Suprapubic skin (tissue), 4 donors: ENCODE results near the gene LPCAT1. TPM values are rescaled to one million over a fixed set of nuclear protein-coding genes. Genes with fewer than 3 reads are reported as not detected.

ENCODE experiments used
- DNase-seq, 2 donors: peaks; one replicate each; pipeline ENCODE4 v3.0.0-alpha.2; 2019; ENCODE audit warnings: low spot score in 2 of 2
- H3K27ac ChIP-seq: fragments of 200-600 bp; sonication (generic); one replicate; pipeline ENCODE4 v1.5.1; 2019
- H3K27me3 ChIP-seq: fragments of 200-600 bp; sonication (generic); one replicate; pipeline ENCODE4 v1.5.1; 2019
- H3K36me3 ChIP-seq: fragments of 200-600 bp; sonication (generic); one replicate; pipeline ENCODE4 v1.5.1; 2019
- H3K4me1 ChIP-seq: fragments of 200-600 bp; sonication (generic); one replicate; pipeline ENCODE4 v1.5.1; 2019
- H3K4me3 ChIP-seq: fragments of 200-600 bp; sonication (generic); one replicate; pipeline ENCODE4 v1.5.1; 2019; ENCODE audit warnings: mild to moderate bottlenecking
- H3K9me3 ChIP-seq: fragments of 200-600 bp; sonication (generic); one replicate; pipeline ENCODE4 v1.5.1; 2019
- CTCF ChIP-seq, 2 donors: fragments of 200-600 bp in 1 of 2; fragments of 450-650 bp in 1 of 2; sonication (generic) in 1 of 2; IDR thresholded peaks; one replicate each; pipeline ENCODE4 v1.5.1; 2016 to 2019; ENCODE audit warnings: antibody characterized with exemption in 2 of 2, mild to moderate bottlenecking in 1 of 2, moderate library complexity in 1 of 2
- EP300 ChIP-seq: sonication (generic); formaldehyde crosslinking; IDR thresholded peaks from one replicate; pipeline ENCODE4 v1.6.1; 2017; ENCODE audit warnings: antibody characterized with exemption
- POLR2A ChIP-seq, 2 donors: fragments of 450-650 bp; IDR thresholded peaks; one replicate each; pipeline ENCODE4 v1.6.1; 2017; ENCODE audit warnings: antibody characterized with exemption in 2 of 2, mild to moderate bottlenecking in 2 of 2, moderate library complexity in 2 of 2
- POLR2AphosphoS5 ChIP-seq, 3 donors: sonication (generic); formaldehyde crosslinking; IDR thresholded peaks; one replicate each; pipeline ENCODE4 v1.6.1; 2017; ENCODE audit warnings: antibody characterized with exemption in 3 of 3
- WGBS: methylation state at CpG from one replicate; pipeline ENCODE4 v1.1.5; 2018; 5-methylcytosine and 5-hydroxymethylcytosine counted together
- total RNA-seq, 4 donors: library from RNA; depleted of rRNA; stranded (reverse); fragments of >200 nt; gene quantifications; one replicate each; pipeline ENCODE4 v1.1.0, GENCODE V29; 2016

Gene LPCAT1
- total RNA-seq, 4 donors from 2014 or later = 11.3 to 21.0 (median 13.8) TPM

GRCh38 chr5:1512541-1513291 is 11.0 kb downstream of the LPCAT1 start:
- Histone ChIP-seq H3K36me3 (peaks cover 19% of the 10 kb centered on the region), H3K27me3 (no peaks in the 10 kb centered on the region), H3K9me3 (no peaks in the 10 kb centered on the region), H3K4me1 (peaks cover 7% of the 10 kb centered on the region), H3K27ac (no peak overlapping the region), H3K4me3 (no peak overlapping the region)
- peak; percentile 44 to 70 for DNase-seq
- no peak for TF ChIP-seq CTCF (IDR thresholded peaks at IDR 0.05)
- no peak for TF ChIP-seq POLR2AphosphoS5 (IDR thresholded peaks at IDR 0.05)
- TF ChIP-seq POLR2A (IDR thresholded peaks at IDR 0.05) = no peak
- TF ChIP-seq EP300 = no peak
- 93% methylated on average over 25 of the region's 25 CpGs for WGBS

- 80% methylated on average over 2 of the region's 21 CpGs for WGBS
- H3K27me3 ChIP-seq = no peaks in the 10 kb centered on the region
- H3K4me1 ChIP-seq = peaks cover 7% of the 10 kb centered on the region
- DNase-seq = peak; percentile 54 to 75
- H3K4me3 ChIP-seq = no peak overlapping the region
- H3K9me3 ChIP-seq = no peaks in the 10 kb centered on the region
- peaks cover 19% of the 10 kb centered on the region for H3K36me3 ChIP-seq
- TF ChIP-seq POLR2AphosphoS5 (IDR thresholded peaks at IDR 0.05) (no peak), EP300 (no peak)
- H3K27ac ChIP-seq = no peak overlapping the region
Observed at GRCh38 chr5:1511651-1512540, 11.9 kb downstream of the LPCAT1 start.

GRCh38 chr5:1511048-1511447 is 12.7 kb downstream of the LPCAT1 start:
- no peak overlapping the region for H3K4me3 ChIP-seq
- TF ChIP-seq POLR2AphosphoS5 (IDR thresholded peaks at IDR 0.05) (no peak), EP300 (no peak), CTCF (IDR thresholded peaks at IDR 0.05) (no peak), POLR2A (IDR thresholded peaks at IDR 0.05) (no peak)
- H3K36me3 ChIP-seq = peaks cover 19% of the 10 kb centered on the region
- peaks cover 2% of the 10 kb centered on the region for H3K4me1 ChIP-seq
- 96% methylated on average over 9 of the region's 20 CpGs for WGBS
- H3K27ac ChIP-seq = no peak overlapping the region
- H3K9me3 ChIP-seq = no peaks in the 10 kb centered on the region
- H3K27me3 ChIP-seq = no peaks in the 10 kb centered on the region
- DNase-seq = peak; percentile 38 to 74

- TF ChIP-seq POLR2AphosphoS5 (IDR thresholded peaks at IDR 0.05) (no peak), POLR2A (IDR thresholded peaks at IDR 0.05) (no peak), CTCF (IDR thresholded peaks at IDR 0.05) (no peak), EP300 (no peak)
- DNase-seq = peak in 1 of 2 donors; percentile 58
- 100% methylated on average over 2 of the region's 11 CpGs for WGBS
Observed at GRCh38 chr5:1510631-1511030, 13.1 kb downstream of the LPCAT1 start.

GRCh38 chr5:1510151-1510561 is 13.6 kb downstream of the LPCAT1 start:
- WGBS = 94% methylated on average over 18 of the region's 18 CpGs
- TF ChIP-seq POLR2AphosphoS5 (IDR thresholded peaks at IDR 0.05) = no peak
- no peak for TF ChIP-seq EP300
- no peak for TF ChIP-seq POLR2A (IDR thresholded peaks at IDR 0.05)
- TF ChIP-seq CTCF (IDR thresholded peaks at IDR 0.05) = no peak

More at GRCh38 chr5:1510631-1511030, 13.1 kb downstream of the LPCAT1 start:
- H3K9me3 ChIP-seq = no peaks in the 10 kb centered on the region
- H3K4me1 ChIP-seq = peaks cover 7% of the 10 kb centered on the region
- no peaks in the 10 kb centered on the region for H3K27me3 ChIP-seq
- H3K36me3 ChIP-seq = peaks cover 19% of the 10 kb centered on the region
- H3K4me3 ChIP-seq = no peak overlapping the region
- no peak overlapping the region for H3K27ac ChIP-seq

More at GRCh38 chr5:1510151-1510561, 13.6 kb downstream of the LPCAT1 start:
- Histone ChIP-seq H3K4me3 (no peak overlapping the region), H3K27ac (no peak overlapping the region), H3K27me3 (no peaks in the 10 kb centered on the region), H3K36me3 (peaks cover 19% of the 10 kb centered on the region), H3K9me3 (no peaks in the 10 kb centered on the region), H3K4me1 (peaks cover 8% of the 10 kb centered on the region)
- DNase-seq = peak; percentile 25 to 73
